HCT116 (cell line): ENCODE measurements around the gene ZFHX2. TPM values are rescaled to one million over a fixed set of nuclear protein-coding genes. Genes with fewer than 3 reads are reported as not detected.

ENCODE experiments used
- ATAC-seq: fragments of 200-7000 bp; cut with Tn5 transposase; 2 replicates; pipeline ENCODE4 v1.9.1; 2020; ENCODE audit warnings: mild to moderate bottlenecking, moderate library complexity
- BruUV-seq: library from RNA; stranded (reverse); fragments of 400-500 nt; replicated peaks from 2 replicates; lab custom pipeline; 2021; lab: Mats Ljungman, UMichigan
- CTCF ChIA-PET: fragments of 300-600 bp; sonication (Branson Sonifier 250); formaldehyde crosslinking; loops from one replicate; lab custom pipeline; 2021; ENCODE audit warnings: antibody characterized with exemption; lab: Charles Lee
- POLR2A ChIA-PET: fragments of 300-600, 350-600 bp; sonication (Branson Sonifier 250); formaldehyde crosslinking; loops from one replicate; lab custom pipeline; 2021; ENCODE audit warnings: antibody characterized with exemption; lab: Charles Lee
- RAD21 ChIA-PET, 2 experiments: fragments of 300-600 bp; sonication (Branson Sonifier 250); formaldehyde crosslinking; loops; one replicate each; lab custom pipeline; 2023; ENCODE audit warnings: low total read pairs in 2 of 2; ENCODE audit not compliant: uncharacterized antibody in 2 of 2, unreplicated experiment in 2 of 2, low non-redundant PET in 1 of 2; lab: Charles Lee
- DNase-seq: peaks from one replicate; pipeline ENCODE4 v3.0.0-alpha.2; 2010; ENCODE audit warnings: low read depth, low spot score
- H2AFZ ChIP-seq: fragments of 200-600 bp; shearing (Covaris generic), sonication (generic); 2 replicates; pipeline ENCODE4 v1.6.1; 2017; ENCODE audit warnings: low read depth, mixed run types, mixed read lengths, antibody characterized with exemption, low read length; ENCODE audit not compliant: poor library complexity, severe bottlenecking
- H3K27ac ChIP-seq: 2 replicates; pipeline ENCODE4 v1.5.1; 2012; ENCODE audit warnings: low read depth, low read length
- H3K27me3 ChIP-seq: fragments of 200-600 bp; sonication (generic); 2 replicates; pipeline ENCODE4 v1.6.1; 2016; ENCODE audit warnings: mixed run types, low read length, mixed read lengths; ENCODE audit not compliant: insufficient read depth
- H3K36me3 ChIP-seq, 2 experiments: fragments of 200-500 bp in 1 of 2; fragments of 200-600 bp in 1 of 2; sonication (Bioruptor generic) in 1 of 2; sonication (generic) in 1 of 2; 2 replicates each; pipeline versions ENCODE4 v1.5.1 to v1.6.1; 2014 to 2016; ENCODE audit warnings: low read length in 2 of 2, inconsistent platforms in 1 of 2, mixed read lengths in 1 of 2, mixed run types in 1 of 2; ENCODE audit not compliant: insufficient read depth in 2 of 2, control insufficient read depth in 1 of 2
- H3K4me1 ChIP-seq, 2 experiments: fragments of 200-600 bp in 1 of 2; sonication (generic) in 1 of 2; 2 replicates each; pipeline versions ENCODE4 v1.5.1 to v1.6.1; 2012 to 2017; ENCODE audit warnings: low read length in 2 of 2, inconsistent platforms in 1 of 2, mild to moderate bottlenecking in 1 of 2, mixed read lengths in 1 of 2, mixed run types in 1 of 2, moderate library complexity in 1 of 2; ENCODE audit not compliant: insufficient read depth in 2 of 2, control insufficient read depth in 1 of 2
- H3K4me2 ChIP-seq: fragments of 200-600 bp; sonication (generic); 2 replicates; pipeline ENCODE4 v1.6.1; 2017; ENCODE audit warnings: mixed run types, low read length, mixed read lengths
- H3K4me3 ChIP-seq, 2 experiments: fragments of 200-600 bp in 1 of 2; sonication (generic) in 1 of 2; replicated peaks in 1 of 2; 2 replicates each; pipeline ENCODE4 v1.5.1; 2011 to 2016; ENCODE audit warnings: low read length in 2 of 2, control low read depth in 1 of 2, low read depth in 1 of 2, mild to moderate bottlenecking in 1 of 2, mixed read lengths in 1 of 2, mixed run types in 1 of 2
- H3K79me2 ChIP-seq: fragments of 200-600 bp; sonication (generic); 2 replicates; pipeline ENCODE4 v1.6.1; 2017; ENCODE audit warnings: mild to moderate bottlenecking, mixed run types, low read length, moderate library complexity, mixed read lengths; ENCODE audit not compliant: insufficient read depth
- H3K9ac ChIP-seq: fragments of 200-600 bp; sonication (generic); 2 replicates; pipeline ENCODE4 v1.6.1; 2016; ENCODE audit warnings: low read length, mixed read lengths
- H3K9me2 ChIP-seq: fragments of 200-600 bp; sonication (generic), shearing (Covaris generic); 2 replicates; pipeline ENCODE4 v1.6.1; 2017; ENCODE audit warnings: mixed run types, mild to moderate bottlenecking, moderate library complexity; ENCODE audit not compliant: insufficient read depth
- H3K9me3 ChIP-seq, 2 experiments: fragments of 200-500 bp in 1 of 2; fragments of 200-600 bp in 1 of 2; sonication (Bioruptor generic) in 1 of 2; sonication (generic) in 1 of 2; 2 replicates each; pipeline ENCODE4 v1.6.1; 2014 to 2017; ENCODE audit warnings: low read length in 2 of 2, mixed read lengths in 2 of 2, inconsistent platforms in 1 of 2, low read depth in 1 of 2, mild to moderate bottlenecking in 1 of 2, mixed run types in 1 of 2, moderate library complexity in 1 of 2; ENCODE audit not compliant: control insufficient read depth in 1 of 2, insufficient read depth in 1 of 2
- H4K20me1 ChIP-seq: fragments of 200-600 bp; sonication (generic), shearing (Covaris generic); 2 replicates; pipeline ENCODE4 v1.6.1; 2017; ENCODE audit warnings: mixed run types, mild to moderate bottlenecking, moderate library complexity; ENCODE audit not compliant: insufficient read depth
- CBX3 ChIP-seq: IDR thresholded peaks from 2 replicates; pipeline ENCODE4 v1.6.1; 2012; ENCODE audit warnings: low read depth
- CEBPB ChIP-seq: IDR thresholded peaks from 2 replicates; pipeline ENCODE4 v1.6.1; 2012; ENCODE audit warnings: low read depth
- EGR1 ChIP-seq: IDR thresholded peaks from 2 replicates; pipeline ENCODE4 v1.6.1; 2012; ENCODE audit warnings: low read depth
- POLR2A ChIP-seq: IDR thresholded peaks from 2 replicates; pipeline ENCODE4 v1.7.0; 2011; ENCODE audit warnings: borderline replicate concordance; ENCODE audit not compliant: insufficient read depth, insufficient read length; ENCODE audit errors: extremely low read depth
- POLR2AphosphoS5 ChIP-seq: IDR thresholded peaks from 2 replicates; pipeline ENCODE4 v1.6.1; 2011; ENCODE audit warnings: mild to moderate bottlenecking, low read depth, low read length, moderate library complexity
- RAD21 ChIP-seq: IDR thresholded peaks from 2 replicates; pipeline ENCODE4 v1.6.1; 2012; ENCODE audit warnings: low read depth, mild to moderate bottlenecking
- SIN3A ChIP-seq: IDR thresholded peaks from 2 replicates; pipeline ENCODE4 v1.6.1; 2012; ENCODE audit warnings: low read depth
- SP1 ChIP-seq: IDR thresholded peaks from 2 replicates; pipeline ENCODE4 v1.6.1; 2012; ENCODE audit warnings: low read depth
- TCF7L2 ChIP-seq: IDR thresholded peaks from 2 replicates; pipeline ENCODE4 v1.7.0; 2011; ENCODE audit warnings: borderline replicate concordance, inconsistent platforms; ENCODE audit not compliant: insufficient read depth, insufficient read length; ENCODE audit errors: extremely low read depth
- YY1 ChIP-seq: IDR thresholded peaks from 2 replicates; pipeline ENCODE4 v1.6.1; 2011; ENCODE audit warnings: low read length, low read depth, moderate library complexity, mild to moderate bottlenecking; ENCODE audit not compliant: insufficient replicate concordance; ENCODE audit errors: extremely low read depth
- ZFX ChIP-seq: fragments of 450-650 bp; IDR thresholded peaks from 2 replicates; pipeline ENCODE4 v1.6.1; 2017
- ZNF274 ChIP-seq: fragments of 200-500 bp; sonication (Bioruptor generic); IDR thresholded peaks from 2 replicates; pipeline ENCODE4 v1.6.1; 2014; ENCODE audit warnings: mild to moderate bottlenecking, low read depth, low read length, inconsistent platforms
- intact Hi-C: fragments of 100-400 bp; cut with micrococcal nuclease; formaldehyde crosslinking; loops from 2 replicates; pipeline ENCODE4 v1.10.0; 2022
- total RNA-seq: library from RNA; stranded (reverse); gene quantifications from one replicate; pipeline ENCODE4 v1.2.1, GENCODE V29; 2021; ENCODE audit not compliant: unreplicated experiment
- TF ChIP-seq, protein P1 (sequence below): IDR thresholded peaks from 2 replicates; pipeline ENCODE4 v1.6.1; 2012; ENCODE audit warnings: low read depth
- TF ChIP-seq, protein P2 (sequence below), 3 experiments: fragments of 200-600 bp in 1 of 3; sonication (generic) in 1 of 3; IDR thresholded peaks in 2 of 3; conservative IDR thresholded peaks in 1 of 3; 2 replicates each; pipeline ENCODE4 v1.5.1; 2012 to 2017; ENCODE audit warnings: low read depth in 2 of 3, low read length in 2 of 3, antibody characterized with exemption in 1 of 3, borderline replicate concordance in 1 of 3, control low read depth in 1 of 3, mild to moderate bottlenecking in 1 of 3, mixed read lengths in 1 of 3, mixed run types in 1 of 3, moderate library complexity in 1 of 3; ENCODE audit not compliant: insufficient read depth in 1 of 3
- TF ChIP-seq, protein P3 (sequence below): IDR thresholded peaks from 2 replicates; pipeline ENCODE4 v1.6.1; 2012

ZFHX2 gene
- total RNA-seq, 1 experiment from 2014 or later, result 3.6 TPM

DNA sequence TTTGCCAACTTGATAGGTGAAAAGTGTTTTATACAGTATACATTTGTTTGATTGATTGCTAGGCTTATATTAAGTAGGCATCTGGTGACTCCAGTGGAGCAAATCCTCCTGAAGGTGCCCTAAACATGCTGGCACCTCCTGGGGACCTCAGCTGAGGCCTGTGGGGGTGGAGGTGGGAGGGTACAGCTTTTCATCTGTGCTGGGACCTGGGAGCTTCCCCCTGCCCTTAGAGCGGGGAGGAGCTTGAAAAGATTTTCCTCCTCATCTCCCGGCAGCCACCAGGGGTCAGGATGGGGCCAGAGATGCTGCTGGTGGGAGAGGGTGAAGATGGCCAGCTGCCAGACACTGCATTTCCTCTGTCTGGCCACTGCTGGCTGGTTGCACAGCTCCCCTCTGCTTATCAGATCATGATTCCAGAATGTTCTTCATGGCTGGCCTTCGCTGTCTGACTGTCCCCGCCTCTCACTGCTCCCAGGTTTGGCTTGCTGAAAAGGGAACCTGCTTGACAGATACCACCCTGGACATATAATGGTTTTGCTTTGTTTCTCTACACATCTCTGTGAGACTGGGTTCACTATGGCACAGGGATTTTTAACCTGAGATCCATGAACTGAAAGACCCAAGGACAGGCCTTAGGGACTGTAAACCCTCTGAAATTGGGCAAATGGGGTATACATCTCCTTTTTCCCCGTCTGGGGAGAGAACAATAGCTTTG lies 37.5 kb upstream of the ZFHX2 start:
- RAD21 ChIA-PET, result interaction anchor here (0.7 to 1.2 kb wide), 6 partner anchors 43 to 341 kb away, joined by 3 to 7 read pairs (median 4); no protein-coding TSS in a partner anchor
- H2AFZ ChIP-seq, result peak overlapping the region; percentile 91

More for the DNA sequence above, 37.5 kb upstream of the ZFHX2 start:
- no peaks in the 10 kb centered on the region for H3K9me2 ChIP-seq
- intact Hi-C loops, result loop anchor here (1.0 kb wide), 2 partner anchors 340 to 364 kb away; partner anchors contain the start of gene DHRS4
- 0 out of 2 replicates have a peak overlapping the region, but pooled peaks have one; percentile 16 for H3K27ac ChIP-seq
- peaks cover 4 to 12% of the 10 kb centered on the region in 2 experiments; a peak in 3 of 4 replicates for H3K4me1 ChIP-seq
- ATAC-seq, result peak; percentile 99
- H3K79me2 ChIP-seq, result no peaks in the 10 kb centered on the region
- H3K4me2 ChIP-seq, result peak overlapping the region; percentile 42; the same call in 1 of the 2 replicates
- H3K9me3 ChIP-seq, result no peaks in the 10 kb centered on the region
- no peaks in the 10 kb centered on the region for H3K27me3 ChIP-seq
- no peak for TF ChIP-seq SIN3A
- TF ChIP-seq CEBPB, result no peak
- no peak for TF ChIP-seq ZFX
- TF ChIP-seq, protein P1, sequence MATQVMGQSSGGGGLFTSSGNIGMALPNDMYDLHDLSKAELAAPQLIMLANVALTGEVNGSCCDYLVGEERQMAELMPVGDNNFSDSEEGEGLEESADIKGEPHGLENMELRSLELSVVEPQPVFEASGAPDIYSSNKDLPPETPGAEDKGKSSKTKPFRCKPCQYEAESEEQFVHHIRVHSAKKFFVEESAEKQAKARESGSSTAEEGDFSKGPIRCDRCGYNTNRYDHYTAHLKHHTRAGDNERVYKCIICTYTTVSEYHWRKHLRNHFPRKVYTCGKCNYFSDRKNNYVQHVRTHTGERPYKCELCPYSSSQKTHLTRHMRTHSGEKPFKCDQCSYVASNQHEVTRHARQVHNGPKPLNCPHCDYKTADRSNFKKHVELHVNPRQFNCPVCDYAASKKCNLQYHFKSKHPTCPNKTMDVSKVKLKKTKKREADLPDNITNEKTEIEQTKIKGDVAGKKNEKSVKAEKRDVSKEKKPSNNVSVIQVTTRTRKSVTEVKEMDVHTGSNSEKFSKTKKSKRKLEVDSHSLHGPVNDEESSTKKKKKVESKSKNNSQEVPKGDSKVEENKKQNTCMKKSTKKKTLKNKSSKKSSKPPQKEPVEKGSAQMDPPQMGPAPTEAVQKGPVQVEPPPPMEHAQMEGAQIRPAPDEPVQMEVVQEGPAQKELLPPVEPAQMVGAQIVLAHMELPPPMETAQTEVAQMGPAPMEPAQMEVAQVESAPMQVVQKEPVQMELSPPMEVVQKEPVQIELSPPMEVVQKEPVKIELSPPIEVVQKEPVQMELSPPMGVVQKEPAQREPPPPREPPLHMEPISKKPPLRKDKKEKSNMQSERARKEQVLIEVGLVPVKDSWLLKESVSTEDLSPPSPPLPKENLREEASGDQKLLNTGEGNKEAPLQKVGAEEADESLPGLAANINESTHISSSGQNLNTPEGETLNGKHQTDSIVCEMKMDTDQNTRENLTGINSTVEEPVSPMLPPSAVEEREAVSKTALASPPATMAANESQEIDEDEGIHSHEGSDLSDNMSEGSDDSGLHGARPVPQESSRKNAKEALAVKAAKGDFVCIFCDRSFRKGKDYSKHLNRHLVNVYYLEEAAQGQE, result no peak
- no peak for TF ChIP-seq CBX3
- TF ChIP-seq EGR1, result no peak
- TF ChIP-seq, protein P2, sequence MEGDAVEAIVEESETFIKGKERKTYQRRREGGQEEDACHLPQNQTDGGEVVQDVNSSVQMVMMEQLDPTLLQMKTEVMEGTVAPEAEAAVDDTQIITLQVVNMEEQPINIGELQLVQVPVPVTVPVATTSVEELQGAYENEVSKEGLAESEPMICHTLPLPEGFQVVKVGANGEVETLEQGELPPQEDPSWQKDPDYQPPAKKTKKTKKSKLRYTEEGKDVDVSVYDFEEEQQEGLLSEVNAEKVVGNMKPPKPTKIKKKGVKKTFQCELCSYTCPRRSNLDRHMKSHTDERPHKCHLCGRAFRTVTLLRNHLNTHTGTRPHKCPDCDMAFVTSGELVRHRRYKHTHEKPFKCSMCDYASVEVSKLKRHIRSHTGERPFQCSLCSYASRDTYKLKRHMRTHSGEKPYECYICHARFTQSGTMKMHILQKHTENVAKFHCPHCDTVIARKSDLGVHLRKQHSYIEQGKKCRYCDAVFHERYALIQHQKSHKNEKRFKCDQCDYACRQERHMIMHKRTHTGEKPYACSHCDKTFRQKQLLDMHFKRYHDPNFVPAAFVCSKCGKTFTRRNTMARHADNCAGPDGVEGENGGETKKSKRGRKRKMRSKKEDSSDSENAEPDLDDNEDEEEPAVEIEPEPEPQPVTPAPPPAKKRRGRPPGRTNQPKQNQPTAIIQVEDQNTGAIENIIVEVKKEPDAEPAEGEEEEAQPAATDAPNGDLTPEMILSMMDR (IDR thresholded peaks at IDR 0.05 in 2 of 3, conservative IDR thresholded peaks at IDR 0.05 in 1 of 3; ENCODE audit: borderline replicate concordance in 1 of 3, insufficient read depth in 1 of 3, low read depth in 2 of 3, low read length in 2 of 3), result peak; percentile 84 to 95 (median 90)
- TF ChIP-seq SP1, result no peak
- TF ChIP-seq POLR2AphosphoS5, result peak; percentile 46; the same call in 1 of the 2 replicates
- TF ChIP-seq, protein P3, sequence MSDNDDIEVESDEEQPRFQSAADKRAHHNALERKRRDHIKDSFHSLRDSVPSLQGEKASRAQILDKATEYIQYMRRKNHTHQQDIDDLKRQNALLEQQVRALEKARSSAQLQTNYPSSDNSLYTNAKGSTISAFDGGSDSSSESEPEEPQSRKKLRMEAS, result 0 out of 2 replicates have a peak, but pooled peaks have one; percentile 11
- TF ChIP-seq TCF7L2, result no peak
- no peak for TF ChIP-seq ZNF274
- peak; percentile 86 for TF ChIP-seq RAD21
- no peak for TF ChIP-seq POLR2A
- no peak for TF ChIP-seq YY1
- BruUV-seq, result no TSS peak
- H3K36me3 ChIP-seq, result no peaks in the 10 kb centered on the region
- ChIA-PET POLR2A (interaction anchor here (1.3 to 1.6 kb wide), 3 partner anchors 22 to 322 kb away, joined by 5 to 7 read pairs (median 6); partner anchors contain the start of gene AP1G2), CTCF (interaction anchor here (0.6 to 1.7 kb wide), 26 partner anchors 8 to 520 kb away, joined by 3 to 45 read pairs (median 4); partner anchors contain the start of genes AP1G2 and PCK2)
- no peak overlapping the region for H3K4me3 ChIP-seq
- peak; percentile 81 for DNase-seq
- H3K9ac ChIP-seq, result no peak overlapping the region
- H4K20me1 ChIP-seq, result no peaks in the 10 kb centered on the region
